H54 (cell line): ENCODE data around the gene COL1A1.

Experiments
- DNase-seq: peaks from one replicate; pipeline ENCODE4 v3.0.0; 2011; ENCODE audit warnings: low spot score, mixed read lengths; ENCODE audit not compliant: insufficient read length
- FAIRE-seq: peaks from 3 replicates; lab custom pipeline; 2011; peaks lifted over from hg19 to GRCh38; lab: Jason Lieb, UNC
- POLR2A ChIP-seq: IDR thresholded peaks from 2 replicates; pipeline ENCODE4 v1.6.1; 2011; ENCODE audit warnings: low read depth, mild to moderate bottlenecking, low read length

COL1A1 gene

DNA sequence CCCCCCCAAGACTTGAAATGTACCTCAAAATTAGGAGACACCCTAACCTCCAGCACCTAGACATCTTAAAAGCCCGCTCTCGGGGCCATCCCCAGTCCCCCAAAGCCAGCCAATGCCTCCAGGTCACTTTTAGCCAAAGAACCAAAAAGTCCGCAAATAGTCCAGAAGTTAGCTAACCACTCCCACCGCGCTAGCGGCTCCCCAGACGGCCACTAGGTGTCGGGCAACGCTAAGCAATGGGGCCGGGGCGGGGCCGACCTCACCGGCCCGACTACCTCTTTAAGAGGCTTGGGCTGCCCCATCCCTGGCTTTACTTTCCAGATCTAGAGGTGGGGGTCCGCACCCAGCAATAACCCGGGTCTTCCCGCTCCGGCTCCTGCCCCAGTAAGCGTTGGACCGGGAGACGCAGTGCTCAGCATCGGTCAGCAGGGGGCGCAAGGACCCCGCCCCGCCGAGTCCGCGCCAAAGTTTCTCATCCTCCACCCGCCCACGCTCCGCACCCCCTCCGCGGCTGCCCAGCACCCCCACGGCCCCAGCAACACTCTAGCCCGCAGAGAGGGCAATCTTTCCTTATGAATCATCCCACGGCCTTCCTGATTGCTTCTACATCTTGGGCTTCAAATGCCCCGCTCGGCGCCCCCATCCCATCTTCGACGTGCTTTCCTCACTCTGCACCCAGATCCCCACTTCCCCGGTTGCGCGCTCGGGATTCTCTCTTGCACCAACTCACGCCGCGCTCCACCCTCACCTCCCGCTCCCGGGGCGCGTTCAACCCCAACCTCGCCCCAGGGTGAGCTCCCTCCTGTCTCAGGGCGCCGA lies 765 bp downstream of the COL1A1 start:
- TF ChIP-seq POLR2A, result peak; percentile 17; the same call in 1 of the 2 replicates
- FAIRE-seq, result no peak
- DNase-seq, result peak; percentile 94

DNA sequence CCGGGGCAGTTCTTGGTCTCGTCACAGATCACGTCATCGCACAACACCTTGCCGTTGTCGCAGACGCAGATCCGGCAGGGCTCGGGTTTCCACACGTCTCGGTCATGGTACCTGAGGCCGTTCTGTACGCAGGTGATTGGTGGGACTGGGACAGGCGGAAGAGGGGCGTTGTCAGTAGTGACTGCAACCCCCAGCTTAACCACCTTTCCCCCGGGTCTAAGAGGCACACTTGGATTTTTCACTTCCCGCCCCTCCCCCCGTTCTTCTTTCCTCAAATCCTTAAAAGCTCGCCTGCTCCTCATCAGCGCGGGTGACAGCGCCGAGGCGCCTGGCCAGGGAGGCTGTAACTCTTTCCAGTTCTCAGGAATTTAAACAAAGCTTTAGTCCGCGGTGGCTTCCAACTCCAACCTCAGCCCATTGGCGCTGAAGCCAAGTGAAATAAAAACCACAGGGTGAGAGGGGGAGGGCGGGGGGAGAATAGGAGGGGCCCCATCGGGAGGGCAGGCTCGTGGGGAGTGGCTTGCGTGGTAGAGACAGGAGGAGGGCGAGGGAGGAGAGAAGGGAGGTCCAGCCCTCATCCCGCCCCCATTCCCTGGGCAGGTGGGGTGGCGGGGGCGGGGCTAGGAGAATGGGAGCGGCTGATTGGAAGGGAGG lies 1.5 kb downstream of the COL1A1 start:
- no peak for FAIRE-seq

GRCh38 chr17:50199211-50199802 lies 2.1 kb downstream of the COL1A1 start:
- FAIRE-seq (no peak), DNase-seq (no peak)
- TF ChIP-seq POLR2A, result no peak

More for the DNA sequence above, 1.5 kb downstream of the COL1A1 start:
- TF ChIP-seq POLR2A, result no peak
- DNase-seq, result peak; percentile 96

DNA sequence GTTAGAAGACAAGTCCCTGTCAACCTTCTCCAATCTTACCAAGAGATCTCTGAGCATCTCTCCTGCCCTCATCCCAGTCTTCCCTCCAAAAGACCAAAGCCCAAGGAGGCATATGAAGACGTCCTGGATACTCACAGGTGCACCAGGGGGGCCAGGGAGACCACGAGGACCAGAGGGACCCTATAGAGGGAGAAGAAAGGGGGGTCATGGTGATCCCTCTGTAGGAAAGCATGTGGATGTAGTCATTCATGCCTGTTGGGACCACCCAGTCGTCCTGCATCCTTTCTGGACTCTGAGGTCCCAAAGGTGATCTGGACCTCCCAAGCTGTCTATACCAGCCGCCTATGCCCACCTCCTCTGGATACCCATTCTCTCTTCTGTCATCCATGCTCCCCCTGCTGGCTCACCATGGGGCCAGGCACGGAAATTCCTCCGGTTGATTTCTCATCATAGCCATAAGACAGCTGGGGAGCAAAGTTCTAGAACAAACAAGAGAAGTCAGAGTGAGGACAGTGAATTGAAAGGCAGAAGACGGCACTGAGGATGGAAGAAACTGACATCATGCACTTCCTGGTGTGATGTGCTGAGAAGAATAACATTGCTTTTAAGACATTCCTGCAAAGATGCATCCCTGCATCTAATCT lies 3.3 kb downstream of the COL1A1 start:
- DNase-seq (peak; percentile 57), FAIRE-seq (no peak)
- no peak for TF ChIP-seq POLR2A

- FAIRE-seq (no peak), DNase-seq (peak; percentile 63)
- no peak for TF ChIP-seq POLR2A
Observed at GRCh38 chr17:50196826-50197225, 4.6 kb downstream of the COL1A1 start.

DNA sequence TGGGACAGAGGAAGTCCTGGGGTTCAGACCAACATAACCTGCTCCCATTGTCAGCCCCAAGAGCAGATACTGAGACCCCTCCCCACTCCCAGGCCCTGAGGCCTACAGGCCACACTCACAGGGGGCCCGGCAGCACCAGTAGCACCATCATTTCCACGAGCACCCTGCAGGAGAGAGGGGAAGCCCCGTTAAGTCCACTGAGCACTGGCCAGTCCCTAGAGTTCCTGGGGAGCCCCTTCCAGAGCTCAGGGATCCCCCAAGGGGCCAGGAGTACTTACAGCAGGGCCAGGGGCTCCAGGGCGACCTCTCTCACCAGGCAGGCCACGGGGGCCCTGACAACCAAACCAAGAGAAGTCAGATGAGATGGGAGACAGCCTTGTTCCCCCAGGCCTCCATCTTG lies 5.4 kb downstream of the COL1A1 start:
- TF ChIP-seq POLR2A, result no peak
- FAIRE-seq, result no peak

GRCh38 chr17:50194934-50195865 lies 6.2 kb downstream of the COL1A1 start:
- no peak for TF ChIP-seq POLR2A
- no peak for FAIRE-seq
- DNase-seq, result no peak

More for the DNA sequence above, 5.4 kb downstream of the COL1A1 start:
- no peak for DNase-seq

- no peak for FAIRE-seq
- no peak for TF ChIP-seq POLR2A
- no peak for DNase-seq
Observed at GRCh38 chr17:50194140-50194933, 7.1 kb downstream of the COL1A1 start.

- no peak for TF ChIP-seq POLR2A
- DNase-seq, result no peak
- FAIRE-seq, result no peak
Observed at GRCh38 chr17:50192618-50193291, 8.7 kb downstream of the COL1A1 start.

DNA sequence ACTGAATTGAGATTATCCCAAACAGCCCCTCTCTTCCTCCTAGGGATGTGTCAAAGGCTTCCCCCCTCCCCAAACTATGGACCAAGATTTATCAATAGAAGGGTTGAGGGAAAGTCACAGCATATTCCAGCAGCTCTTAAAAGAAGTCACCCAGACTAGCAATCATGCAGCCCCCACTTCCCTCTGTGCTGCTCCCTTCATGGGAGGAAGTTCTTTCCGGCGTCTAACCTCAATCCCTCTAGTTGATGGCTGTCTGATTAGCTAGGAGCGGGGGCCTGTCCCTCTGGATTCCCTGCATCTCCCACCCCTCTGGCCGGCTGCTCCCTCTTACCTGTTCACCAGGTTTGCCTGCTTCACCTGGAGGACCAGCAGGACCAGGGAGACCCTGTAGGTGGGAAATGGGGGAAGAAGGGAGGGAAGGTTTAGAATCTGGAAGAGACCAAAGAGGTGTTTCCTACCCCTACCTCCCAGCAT lies 9.2 kb downstream of the COL1A1 start:
- FAIRE-seq (no peak), DNase-seq (no peak)
- TF ChIP-seq POLR2A, result no peak

DNA sequence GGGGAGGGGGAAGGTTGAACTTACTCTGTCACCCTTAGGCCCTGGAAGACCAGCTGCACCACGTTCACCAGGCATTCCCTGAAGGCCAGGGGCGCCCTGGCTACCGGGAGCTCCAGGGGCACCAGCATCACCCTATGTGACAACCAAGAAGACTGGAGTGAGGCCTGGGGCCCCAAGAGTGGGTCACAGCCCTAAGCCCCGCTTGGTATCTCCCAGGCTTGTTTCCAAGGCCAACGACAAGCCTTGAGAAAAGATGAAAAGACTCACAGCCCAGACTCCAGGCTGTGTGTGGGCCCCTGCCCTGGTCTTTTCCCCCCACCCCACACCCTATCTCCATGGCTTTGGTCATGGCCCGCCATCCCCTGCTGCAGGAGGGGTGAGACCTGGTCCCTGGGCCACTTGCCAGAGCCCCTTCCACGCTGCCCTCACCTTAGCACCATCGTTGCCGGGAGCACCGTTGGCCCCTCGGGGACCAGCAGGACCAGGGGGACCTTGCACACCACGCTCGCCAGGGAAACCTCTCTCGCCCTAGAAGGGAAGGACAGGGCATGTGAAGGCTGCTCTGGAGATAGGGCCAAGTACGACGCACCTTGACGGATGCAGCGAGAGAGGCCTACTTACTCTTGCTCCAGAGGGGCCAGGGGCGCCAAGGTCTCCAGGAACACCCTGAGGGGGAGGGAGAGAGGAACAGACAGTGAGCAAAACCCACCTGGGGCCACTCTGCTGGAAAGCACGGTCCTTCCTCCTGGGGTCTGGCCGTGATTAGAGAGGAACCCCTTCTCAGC lies 9.9 kb downstream of the COL1A1 start:
- no peak for DNase-seq
- FAIRE-seq, result no peak
- no peak for TF ChIP-seq POLR2A
